Right atrium auricular region (tissue), 2 donors: ENCODE results near the gene CRTC2. TPM values are rescaled to one million over a fixed set of nuclear protein-coding genes. Genes with fewer than 3 reads are reported as not detected.
"Not testable (repeated sequence)": the region's sequence is repeated elsewhere in the genome, so short reads cannot be mapped to it uniquely, and the experiment has no call there.

ENCODE experiments used
- DNase-seq: peaks from one replicate; pipeline ENCODE4 v3.0.0-alpha.2; 2019; ENCODE audit warnings: low spot score
- H3K27ac ChIP-seq, 2 donors: fragments of 200-600 bp; sonication (generic); 1 replicate in 1 of 2; 2 replicates in 1 of 2; pipeline ENCODE4 v1.5.1; 2016 to 2019
- H3K27me3 ChIP-seq, 2 donors: fragments of 200-600 bp; sonication (generic); one replicate each; pipeline versions ENCODE4 v1.5.1 to v1.6.0; 2017 to 2019
- H3K36me3 ChIP-seq: fragments of 200-600 bp; sonication (generic); one replicate; pipeline ENCODE4 v1.5.1; 2016
- H3K4me1 ChIP-seq, 2 donors: fragments of 200-600 bp; sonication (generic); one replicate each; pipeline versions ENCODE4 v1.5.1 to v1.6.0; 2017 to 2019
- H3K4me3 ChIP-seq, 2 donors: fragments of 200-600 bp; sonication (generic); 1 replicate in 1 of 2; 2 replicates in 1 of 2; pipeline ENCODE4 v1.5.1; 2017 to 2019; ENCODE audit warnings: mild to moderate bottlenecking in 1 of 2, moderate library complexity in 1 of 2
- H3K9me3 ChIP-seq, 2 donors: fragments of 200-600 bp; sonication (generic); one replicate each; pipeline ENCODE4 v1.5.1; 2019
- total RNA-seq, 2 donors: library from RNA; depleted of rRNA; stranded (reverse); fragments of >200 nt; gene quantifications; one replicate each; pipeline ENCODE4 v1.1.0, GENCODE V29; 2016
- TF ChIP-seq, protein P1 (sequence below), 2 donors: fragments of 200-600 bp; sonication (generic); IDR thresholded peaks; one replicate each; pipeline ENCODE4 v1.5.1; 2019; ENCODE audit warnings: antibody characterized with exemption in 2 of 2

The CRTC2 gene
- total RNA-seq, 2 donors from 2014 or later, result 10.5 to 14.3 TPM

DNA sequence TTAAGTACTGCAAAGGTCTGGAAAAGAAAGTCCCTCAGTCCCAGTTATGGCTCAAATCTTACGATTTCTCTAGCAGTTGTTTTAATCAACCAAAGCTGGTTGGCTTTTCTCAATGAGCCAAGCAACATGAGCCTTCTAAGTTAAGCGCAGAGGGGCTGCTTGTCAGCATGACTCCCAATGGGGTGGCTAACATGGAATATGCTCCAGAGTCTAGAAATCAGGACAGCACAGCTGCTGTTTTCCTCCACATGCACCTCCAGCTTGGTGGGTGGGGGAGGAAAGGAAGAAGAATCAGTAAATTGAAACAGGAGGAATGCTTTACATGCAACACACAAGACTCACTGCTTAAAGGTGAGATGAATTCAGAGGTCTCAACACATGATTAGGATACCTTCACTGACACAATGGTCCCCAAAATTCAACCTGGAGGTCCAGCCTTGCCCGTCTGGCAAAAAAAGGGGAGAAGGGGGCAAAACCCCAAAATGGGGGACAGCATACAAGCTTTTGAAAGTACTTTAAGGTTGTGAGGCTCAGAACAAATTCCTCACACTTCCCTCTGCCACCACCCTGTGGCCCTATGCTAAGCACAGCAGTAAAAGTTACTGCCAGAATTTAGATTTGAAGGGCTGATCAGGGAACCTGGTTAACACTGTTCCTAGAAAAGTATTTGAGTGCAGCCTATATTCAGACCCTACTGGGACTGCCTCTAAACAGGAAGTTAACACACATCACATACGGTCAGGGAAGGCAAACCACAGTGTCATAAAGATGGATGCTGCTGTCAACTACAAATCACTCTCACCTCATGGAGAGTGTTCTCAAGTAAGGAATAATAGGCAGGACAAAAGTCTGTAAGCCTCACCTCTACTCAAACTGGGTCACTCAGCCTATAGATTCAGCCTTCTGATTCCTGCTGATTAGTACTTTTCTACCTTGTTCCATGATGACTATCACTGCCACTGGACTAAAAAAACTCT is 38.2 kb downstream of the CRTC2 start:
- H3K27ac ChIP-seq, result peak overlapping the region; percentile 25 to 96
- TF ChIP-seq, protein P1, sequence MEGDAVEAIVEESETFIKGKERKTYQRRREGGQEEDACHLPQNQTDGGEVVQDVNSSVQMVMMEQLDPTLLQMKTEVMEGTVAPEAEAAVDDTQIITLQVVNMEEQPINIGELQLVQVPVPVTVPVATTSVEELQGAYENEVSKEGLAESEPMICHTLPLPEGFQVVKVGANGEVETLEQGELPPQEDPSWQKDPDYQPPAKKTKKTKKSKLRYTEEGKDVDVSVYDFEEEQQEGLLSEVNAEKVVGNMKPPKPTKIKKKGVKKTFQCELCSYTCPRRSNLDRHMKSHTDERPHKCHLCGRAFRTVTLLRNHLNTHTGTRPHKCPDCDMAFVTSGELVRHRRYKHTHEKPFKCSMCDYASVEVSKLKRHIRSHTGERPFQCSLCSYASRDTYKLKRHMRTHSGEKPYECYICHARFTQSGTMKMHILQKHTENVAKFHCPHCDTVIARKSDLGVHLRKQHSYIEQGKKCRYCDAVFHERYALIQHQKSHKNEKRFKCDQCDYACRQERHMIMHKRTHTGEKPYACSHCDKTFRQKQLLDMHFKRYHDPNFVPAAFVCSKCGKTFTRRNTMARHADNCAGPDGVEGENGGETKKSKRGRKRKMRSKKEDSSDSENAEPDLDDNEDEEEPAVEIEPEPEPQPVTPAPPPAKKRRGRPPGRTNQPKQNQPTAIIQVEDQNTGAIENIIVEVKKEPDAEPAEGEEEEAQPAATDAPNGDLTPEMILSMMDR (IDR thresholded peaks at IDR 0.05), result peak in 1 of 2 donors; percentile 51
- no peaks in the 10 kb centered on the region for H3K36me3 ChIP-seq
- H3K4me1 ChIP-seq, result peaks cover 0 to 43% of the 10 kb centered on the region in 2 donors
- H3K4me3 ChIP-seq, result no peak overlapping the region
- no peak for DNase-seq
- H3K9me3 ChIP-seq, result no peaks in the 10 kb centered on the region
- H3K27me3 ChIP-seq, result no peaks in the 10 kb centered on the region

DNA sequence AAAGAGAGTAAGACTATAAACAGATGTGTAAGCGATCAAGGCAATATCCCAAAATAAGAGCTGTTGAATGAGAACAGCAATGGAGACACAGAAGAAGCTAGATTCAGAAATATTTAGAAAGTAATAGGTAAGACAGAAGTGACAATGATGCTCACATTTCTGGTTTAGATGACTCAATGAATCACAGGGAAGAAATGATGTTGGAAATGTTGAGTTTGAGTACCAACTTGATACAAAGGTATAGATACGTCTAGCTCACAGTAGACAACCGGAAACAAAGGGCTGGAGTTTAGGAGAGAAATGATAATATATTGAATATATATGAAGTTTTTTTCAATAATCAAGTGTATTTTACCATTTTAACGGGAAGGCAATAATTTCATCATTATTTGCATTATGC is 42.1 kb downstream of the CRTC2 start:
- TF ChIP-seq, protein P1 (IDR thresholded peaks at IDR 0.05), result no peak
- H3K27me3 ChIP-seq, result no peaks in the 10 kb centered on the region
- no peaks in the 10 kb centered on the region for H3K9me3 ChIP-seq
- peaks cover 0 to 30% of the 10 kb centered on the region in 2 donors for H3K4me1 ChIP-seq
- no peaks in the 10 kb centered on the region for H3K36me3 ChIP-seq
- no peak for DNase-seq
- no peak overlapping the region for H3K27ac ChIP-seq
- H3K4me3 ChIP-seq, result no peak overlapping the region

DNA sequence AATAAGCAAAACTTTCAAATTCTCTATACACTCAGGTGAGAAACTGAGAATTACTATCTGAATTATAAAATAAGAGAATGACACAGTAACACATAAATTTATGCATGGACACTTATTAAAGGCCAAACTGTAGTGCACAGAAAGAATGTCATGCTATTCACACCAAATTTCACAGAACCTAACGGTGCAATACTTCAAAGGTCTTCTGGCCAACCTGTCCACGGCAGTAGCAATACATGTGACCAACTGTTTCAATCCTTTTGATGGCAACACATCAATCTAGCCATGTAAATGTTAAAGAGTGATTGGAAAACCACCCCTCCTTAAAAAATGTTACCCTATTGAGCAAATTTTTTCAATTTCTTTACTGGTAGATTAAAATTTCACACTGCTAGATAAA is 46.1 kb downstream of the CRTC2 start:
- H3K27ac ChIP-seq, result no peak overlapping the region
- no peak overlapping the region for H3K4me3 ChIP-seq
- H3K27me3 ChIP-seq, result no peaks in the 10 kb centered on the region
- no peaks in the 10 kb centered on the region for H3K36me3 ChIP-seq
- TF ChIP-seq, protein P1 (IDR thresholded peaks at IDR 0.05), result no peak
- H3K4me1 ChIP-seq, result no peaks in the 10 kb centered on the region
- DNase-seq, result no peak
- H3K9me3 ChIP-seq, result no peaks in the 10 kb centered on the region

DNA sequence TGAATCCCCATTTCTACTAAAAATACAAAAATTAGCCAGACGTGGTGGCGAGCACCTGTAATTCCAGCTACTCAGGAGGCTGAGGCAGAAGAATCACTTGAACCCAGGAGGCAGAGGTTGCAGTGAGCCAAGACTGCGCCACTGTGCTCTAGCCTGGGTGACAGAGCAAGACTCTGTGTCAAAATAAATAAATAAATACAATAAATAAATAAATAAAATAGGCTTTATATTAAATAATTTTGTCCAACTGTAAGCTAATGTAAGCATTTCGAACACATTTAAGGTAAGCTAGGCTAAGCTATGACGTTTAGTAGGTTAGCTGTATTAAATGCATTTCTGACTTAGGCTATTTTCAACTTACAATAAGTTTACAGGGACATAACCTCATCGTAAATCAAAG is 47.9 kb downstream of the CRTC2 start:
- not testable (repeated sequence) for H3K4me1 ChIP-seq, H3K27me3 ChIP-seq, H3K9me3 ChIP-seq, H3K4me3 ChIP-seq, H3K27ac ChIP-seq, DNase-seq, H3K36me3 ChIP-seq

DNA sequence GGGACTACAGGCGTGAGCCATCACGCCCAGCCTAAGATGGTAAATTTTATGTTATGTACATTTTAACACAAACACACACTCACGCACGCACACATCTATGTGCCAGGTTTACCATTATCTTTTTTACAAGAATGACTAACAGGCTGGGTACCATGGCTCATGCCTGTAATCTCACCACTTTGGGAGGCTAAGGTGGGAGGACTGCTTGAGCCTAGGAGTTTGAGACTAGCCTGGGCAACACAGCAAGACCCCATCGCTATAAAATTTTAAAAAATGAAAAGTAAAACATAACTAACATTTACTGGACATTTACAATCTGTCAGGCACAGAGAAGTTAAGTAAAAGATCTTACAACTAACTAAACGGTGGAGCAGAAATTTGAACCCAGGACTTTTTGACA is 50.3 kb downstream of the CRTC2 start:
- Histone ChIP-seq H3K9me3 (no peaks in the 10 kb centered on the region), H3K4me1 (peaks cover 0 to 15% of the 10 kb centered on the region in 2 donors), H3K27me3 (no peaks in the 10 kb centered on the region), H3K4me3 (no peak overlapping the region), H3K27ac (no peak overlapping the region), H3K36me3 (no peaks in the 10 kb centered on the region)
- TF ChIP-seq, protein P1 (IDR thresholded peaks at IDR 0.05), result no peak
- no peak for DNase-seq

DNA sequence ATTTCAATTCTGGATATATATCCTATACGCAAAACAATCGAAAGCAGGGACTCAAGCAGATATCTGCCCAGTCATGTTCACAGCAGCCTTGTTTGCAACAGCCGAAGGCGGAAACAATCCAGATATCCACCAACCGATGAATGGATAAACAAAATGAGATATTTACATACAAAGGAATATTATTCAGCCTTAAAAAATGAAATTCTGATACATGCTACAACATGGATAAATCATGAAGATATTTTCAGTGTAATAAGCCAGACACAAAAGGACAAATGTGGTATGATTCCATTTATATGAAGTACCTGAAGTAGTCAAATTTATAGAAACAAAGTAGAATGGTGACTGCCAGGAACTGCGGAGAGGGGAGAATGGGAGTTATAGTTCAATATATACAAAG is 51.3 kb downstream of the CRTC2 start:
- H3K36me3 ChIP-seq, result no peaks in the 10 kb centered on the region
- TF ChIP-seq, protein P1 (IDR thresholded peaks at IDR 0.05), result no peak
- no peaks in the 10 kb centered on the region for H3K27me3 ChIP-seq
- no peaks in the 10 kb centered on the region for H3K9me3 ChIP-seq
- no peak overlapping the region for H3K27ac ChIP-seq
- H3K4me3 ChIP-seq, result no peak overlapping the region
- DNase-seq, result no peak
- peaks cover 0 to 15% of the 10 kb centered on the region in 2 donors for H3K4me1 ChIP-seq
